Erythroblast (primary cell): ENCODE results near the gene KDM1A.

Source experiments
- DNase-seq, 2 experiments: peaks; one replicate each; lab custom pipeline; 2025; lab: John Stamatoyannopoulos, UW
- GATA1 ChIP-seq: IDR thresholded peaks from 2 replicates; pipeline ENCODE4 v1.6.1; 2011; ENCODE audit warnings: low read depth, mild to moderate bottlenecking, control low read depth, low read length, moderate library complexity
- POLR2A ChIP-seq: IDR thresholded peaks from 2 replicates; pipeline ENCODE4 v1.6.1; 2011; ENCODE audit warnings: mild to moderate bottlenecking, low read length

The KDM1A gene

DNA sequence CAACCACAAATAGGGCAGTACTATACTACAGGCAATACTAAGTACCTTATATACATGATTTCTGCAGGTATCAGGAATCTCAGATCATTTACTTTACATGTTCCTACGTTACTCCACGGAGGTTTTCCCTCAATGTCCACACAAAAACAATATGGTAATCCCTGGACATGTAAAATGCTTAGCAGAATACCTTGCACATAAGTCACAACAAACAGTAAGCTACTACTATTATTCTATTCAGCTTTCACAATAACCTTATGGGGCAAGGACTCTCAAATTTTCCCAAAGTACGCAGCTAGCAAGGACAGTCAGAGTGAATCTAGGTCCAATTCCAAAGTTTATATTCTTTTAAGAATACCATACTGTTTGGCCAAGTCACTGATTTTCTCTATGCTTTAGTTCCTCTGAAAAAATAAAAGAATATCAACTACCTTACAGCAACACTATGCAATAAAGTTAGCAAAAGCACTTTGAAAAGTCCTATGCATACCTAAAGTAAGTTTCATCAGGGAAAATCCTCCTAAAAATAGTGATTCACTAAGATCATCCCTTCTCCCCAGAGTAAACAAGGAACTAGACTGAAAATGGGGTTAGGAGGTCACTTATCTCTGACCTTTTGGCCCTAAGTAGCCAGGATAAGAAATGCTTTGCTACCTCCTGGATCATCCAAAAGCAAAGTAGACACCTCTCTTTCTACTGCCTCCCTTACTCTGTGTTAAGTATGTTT, 82.0 kb downstream of the KDM1A start:
- no peak for DNase-seq
- no peak for TF ChIP-seq POLR2A
- no peak for TF ChIP-seq GATA1

DNA sequence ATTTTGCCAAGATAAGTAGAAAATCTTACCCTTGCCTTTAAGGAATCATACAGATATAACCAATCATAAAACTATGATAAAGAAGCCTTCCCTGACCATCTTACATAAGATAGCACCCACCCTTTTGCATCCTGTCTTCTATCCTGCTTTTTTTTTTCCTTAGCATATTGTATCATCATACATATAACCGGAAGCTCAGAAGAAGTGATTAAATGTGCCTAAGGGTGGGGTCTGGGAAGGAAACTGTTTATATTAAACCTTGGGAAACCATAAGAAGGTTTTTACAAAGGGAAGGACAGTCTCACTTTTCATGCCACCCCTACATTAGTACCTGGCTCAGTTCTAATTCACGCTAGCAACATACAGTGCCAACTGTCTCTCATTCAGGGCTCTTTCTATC, 82.6 kb downstream of the KDM1A start:
- no peak for TF ChIP-seq GATA1
- no peak for TF ChIP-seq POLR2A

DNA sequence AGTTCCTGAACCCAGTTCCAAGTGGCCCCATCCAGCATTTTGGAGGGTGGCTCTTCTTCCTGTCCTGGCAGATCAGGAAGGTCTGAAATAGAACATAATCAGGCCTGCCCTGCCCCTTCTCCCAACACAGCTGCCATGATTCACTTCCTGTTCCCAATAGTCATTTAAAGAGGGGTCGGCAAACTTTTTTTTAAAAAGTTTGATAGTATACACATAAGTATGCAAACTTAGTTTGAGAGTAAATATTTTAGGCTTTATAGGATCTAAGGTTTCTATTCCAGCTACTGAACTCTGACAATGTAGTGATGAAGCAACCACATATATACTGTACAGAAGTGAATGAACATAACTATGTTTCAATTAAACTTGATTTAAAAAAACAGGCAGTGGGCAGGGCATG, 83.0 kb downstream of the KDM1A start:
- DNase-seq: no peak
- no peak for TF ChIP-seq POLR2A
- TF ChIP-seq GATA1: no peak

More for the DNA sequence above, 82.6 kb downstream of the KDM1A start:
- no peak for DNase-seq

DNA sequence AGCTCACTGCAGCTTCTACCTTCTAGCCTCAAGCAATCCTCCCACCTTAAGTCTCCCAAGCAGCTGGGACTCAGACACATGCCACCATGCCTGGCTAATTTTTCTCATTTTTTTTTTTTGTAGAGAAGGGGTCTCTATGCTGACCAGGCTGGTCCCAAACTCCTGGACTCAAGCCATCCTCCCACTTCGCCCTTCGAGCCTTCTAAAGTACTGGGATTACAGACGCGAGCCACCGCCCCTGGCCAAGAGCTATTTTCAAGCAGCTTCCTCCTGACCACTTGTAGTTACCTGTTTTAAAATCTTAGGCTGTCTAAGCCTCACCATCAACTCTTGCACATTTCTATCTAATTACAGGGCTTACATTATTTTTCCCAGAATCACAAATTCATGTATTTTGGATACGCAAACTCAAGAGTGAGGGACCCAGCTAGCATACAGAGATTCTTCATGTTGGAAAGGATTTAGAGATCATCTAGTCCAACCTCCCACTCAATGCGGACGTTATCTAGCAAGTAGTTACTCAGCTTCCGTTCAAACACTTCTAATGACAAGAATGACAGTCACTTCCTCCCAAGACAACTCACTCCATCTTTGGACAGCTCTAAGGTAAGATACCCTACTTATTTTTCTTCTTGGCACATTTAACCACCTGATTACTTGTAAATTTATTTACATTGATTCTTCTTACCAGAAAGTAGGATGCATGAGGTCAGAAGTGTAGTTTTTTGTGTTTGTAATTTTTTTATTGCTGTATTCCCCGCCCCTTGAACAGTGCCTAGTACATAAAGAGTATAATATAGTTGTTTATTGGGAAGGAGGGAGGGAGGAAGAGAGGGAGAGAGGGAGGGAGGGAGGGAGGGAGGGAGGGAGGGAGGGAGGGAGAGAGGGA, 84.0 kb downstream of the KDM1A start:
- DNase-seq: no peak
- TF ChIP-seq GATA1 (no peak), POLR2A (no peak)

DNA sequence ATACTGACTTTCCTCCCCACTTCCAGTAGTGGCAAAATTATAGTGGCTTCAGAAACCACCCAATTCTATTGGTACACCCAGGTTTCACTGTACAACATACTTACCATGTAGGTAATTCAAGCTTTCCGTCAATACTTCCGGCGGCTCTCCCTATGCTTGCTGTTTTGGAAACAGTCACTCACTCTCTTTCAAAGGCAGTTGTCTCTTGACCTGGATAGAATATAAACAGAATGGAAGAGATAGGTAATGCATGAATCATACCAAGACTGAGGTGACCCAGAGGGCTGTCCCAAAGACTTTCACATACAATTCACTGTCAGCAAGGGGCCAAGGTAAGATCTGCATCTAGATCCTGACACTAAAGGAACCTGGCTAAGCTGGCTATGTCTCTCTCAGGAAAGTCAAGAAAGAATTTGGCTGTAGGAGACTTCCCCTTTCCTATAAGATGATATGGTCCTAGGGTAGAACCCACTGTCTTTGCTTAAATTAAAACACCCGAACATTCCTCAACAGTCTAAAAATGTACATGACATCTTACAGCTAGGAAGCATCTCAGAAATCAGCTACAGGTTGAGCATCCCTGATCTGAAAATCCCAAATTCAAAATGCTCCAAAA, 89.8 kb downstream of the KDM1A start:
- TF ChIP-seq GATA1 (no peak), POLR2A (no peak)
- no peak for DNase-seq

DNA sequence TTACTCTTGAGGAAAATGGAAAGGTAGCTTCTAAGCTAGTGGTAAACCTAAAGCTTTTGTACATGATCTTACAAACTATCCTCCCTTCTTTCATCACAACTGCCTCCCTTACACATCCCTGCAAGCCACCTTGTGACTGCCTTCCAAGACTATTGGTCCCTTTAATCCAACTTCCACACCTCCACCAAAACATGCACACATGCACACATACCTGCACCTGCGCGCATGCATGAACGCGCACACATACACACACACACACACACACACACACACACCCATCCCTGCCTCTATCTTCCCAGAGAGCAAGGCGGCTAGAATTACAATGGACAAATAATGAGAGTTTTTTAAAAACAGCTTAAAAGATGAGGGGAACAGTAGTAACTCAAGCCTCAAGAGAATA, 91.1 kb downstream of the KDM1A start:
- DNase-seq: no peak
- TF ChIP-seq GATA1 (no peak), POLR2A (no peak)

DNA sequence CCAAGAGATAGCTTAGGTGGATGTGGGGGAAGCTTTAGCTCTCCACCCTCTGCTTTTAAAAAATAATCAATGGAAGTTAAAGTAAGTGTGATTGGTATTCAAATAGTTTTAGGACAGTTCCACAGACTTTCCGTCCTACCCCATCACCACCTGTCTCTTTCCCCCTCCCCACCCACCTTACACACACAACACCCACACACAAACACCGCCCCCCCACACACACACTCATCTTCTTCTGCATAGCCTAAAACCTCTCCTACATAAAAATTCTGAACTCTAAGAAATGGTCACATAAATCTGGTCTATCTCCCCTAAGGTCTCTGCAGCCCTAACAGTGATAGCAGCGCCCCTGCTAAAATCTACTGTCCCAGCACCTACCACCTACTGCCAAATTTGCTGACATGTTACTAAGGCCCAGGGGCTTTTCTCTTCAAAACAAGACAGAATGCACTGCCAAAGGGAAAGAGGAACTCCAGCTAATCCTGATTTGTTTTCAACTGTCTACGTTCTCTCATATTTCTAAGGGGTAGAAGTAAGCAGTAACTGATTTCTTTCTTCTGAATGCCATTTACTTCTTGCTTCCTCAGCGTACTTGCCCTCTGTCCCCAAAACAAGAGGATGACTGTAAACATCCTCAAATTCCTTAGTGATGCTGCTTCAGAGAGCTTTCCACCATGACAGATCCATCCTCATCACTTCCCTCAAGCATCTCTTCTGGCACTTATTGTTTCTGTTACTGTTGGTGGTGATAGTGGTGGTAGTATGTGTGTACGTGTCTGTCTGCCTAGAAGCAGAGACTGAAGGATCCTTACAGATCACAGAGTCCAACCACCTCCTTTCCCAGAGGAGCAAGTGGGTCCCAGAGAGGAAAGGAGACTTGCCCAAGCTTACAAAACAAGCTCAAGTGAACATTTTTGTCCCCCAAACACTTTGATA, 92.6 kb downstream of the KDM1A start:
- no peak for TF ChIP-seq POLR2A
- no peak for TF ChIP-seq GATA1
- DNase-seq: no peak

DNA sequence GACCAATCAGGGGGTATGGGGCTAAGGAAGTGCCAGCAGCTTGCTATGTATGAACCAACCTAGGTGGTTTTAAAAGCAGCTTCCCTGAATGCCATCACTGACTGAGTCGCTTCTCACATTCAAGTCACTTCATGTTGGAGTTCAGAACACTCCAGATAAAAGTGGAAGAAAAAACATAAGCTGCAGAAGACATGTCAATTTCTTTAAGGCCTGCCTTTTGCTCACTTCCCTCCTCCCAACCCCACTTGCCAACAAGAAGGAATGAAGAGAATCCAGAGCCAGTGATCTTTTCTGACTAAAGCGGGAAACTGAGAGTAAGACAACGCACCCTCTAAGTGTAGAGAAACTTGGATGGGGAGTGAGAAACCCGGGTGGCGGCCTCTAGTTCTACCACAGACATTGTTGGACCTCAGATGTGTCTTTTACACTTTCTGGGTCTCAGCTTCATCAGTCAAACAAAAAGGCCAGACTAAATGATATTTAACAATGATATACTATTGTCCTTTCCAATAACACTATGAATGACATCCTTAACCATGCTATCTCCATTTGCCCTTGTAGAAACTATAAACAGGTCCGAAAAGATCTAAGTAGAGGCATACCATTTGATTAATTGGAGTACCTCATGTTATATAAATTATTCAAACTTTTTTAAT, 95.3 kb downstream of the KDM1A start:
- DNase-seq: no peak
- TF ChIP-seq POLR2A (no peak), GATA1 (no peak)

DNA sequence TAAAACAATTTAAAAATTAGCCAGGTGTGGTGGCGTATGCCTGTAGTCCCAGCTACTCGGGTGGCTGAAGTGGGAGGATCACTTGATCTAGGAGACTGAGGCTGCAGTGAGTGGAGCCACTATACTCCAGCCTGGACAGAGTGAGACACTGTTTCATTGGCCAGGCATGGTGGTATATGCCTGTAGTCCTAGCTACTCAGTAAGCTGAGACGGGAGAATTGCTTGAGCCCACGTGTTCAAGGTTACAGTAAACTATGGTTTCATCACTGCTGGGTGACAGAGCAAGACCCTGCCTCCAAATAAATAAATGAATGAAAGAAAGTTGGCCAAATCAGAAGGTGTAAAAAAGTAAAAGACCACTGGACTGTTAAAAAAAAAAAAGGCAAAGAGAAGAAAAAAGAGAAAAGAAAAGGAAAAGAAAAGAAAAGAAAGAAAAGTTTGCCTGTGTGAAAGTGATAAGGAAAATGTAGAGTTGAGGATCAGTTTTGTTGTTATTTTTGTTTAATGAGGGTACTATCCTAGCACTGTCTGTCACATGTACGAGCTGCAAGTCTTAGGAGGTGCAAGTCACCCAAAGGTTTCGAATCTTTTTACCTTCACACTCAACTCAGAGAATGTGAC, 97.1 kb downstream of the KDM1A start:
- no peak for TF ChIP-seq POLR2A
- TF ChIP-seq GATA1: no peak
- DNase-seq: no peak

DNA sequence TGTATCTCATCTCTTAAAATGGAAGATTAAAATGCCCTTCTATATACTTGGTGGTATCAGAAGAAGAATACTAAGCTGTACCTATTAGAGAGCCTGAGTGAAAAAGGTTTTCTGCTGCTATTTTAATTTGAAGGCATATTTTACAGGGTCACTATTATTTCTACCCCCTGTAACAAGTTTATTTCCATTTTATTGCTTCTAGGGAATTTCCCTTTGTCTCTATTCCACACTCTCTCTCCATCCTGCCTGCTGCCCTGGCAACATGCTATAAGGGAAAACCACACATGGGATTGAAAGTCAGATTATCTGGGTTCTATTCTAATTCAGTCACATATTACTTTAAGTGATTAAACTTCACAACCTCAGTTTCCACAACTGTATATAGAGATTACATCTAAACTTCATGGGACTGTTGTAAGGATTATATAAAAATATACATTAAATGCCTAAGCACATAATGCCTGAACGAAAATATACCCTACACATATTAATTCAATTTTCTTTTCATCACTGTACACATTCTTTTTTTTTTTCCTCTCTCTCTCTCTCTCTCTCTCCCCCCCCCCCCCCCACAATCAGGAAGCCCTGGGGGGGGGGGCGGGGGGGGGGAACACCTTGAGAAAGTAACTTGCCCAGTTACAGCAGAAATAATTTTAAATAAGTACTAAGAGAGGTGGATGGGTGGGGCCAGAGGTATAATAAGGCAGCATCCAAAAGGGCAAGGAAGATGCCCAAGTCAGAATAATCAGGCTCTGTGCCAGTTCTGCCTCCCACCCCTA, 97.8 kb downstream of the KDM1A start:
- TF ChIP-seq POLR2A: no peak
- DNase-seq: no peak

DNA sequence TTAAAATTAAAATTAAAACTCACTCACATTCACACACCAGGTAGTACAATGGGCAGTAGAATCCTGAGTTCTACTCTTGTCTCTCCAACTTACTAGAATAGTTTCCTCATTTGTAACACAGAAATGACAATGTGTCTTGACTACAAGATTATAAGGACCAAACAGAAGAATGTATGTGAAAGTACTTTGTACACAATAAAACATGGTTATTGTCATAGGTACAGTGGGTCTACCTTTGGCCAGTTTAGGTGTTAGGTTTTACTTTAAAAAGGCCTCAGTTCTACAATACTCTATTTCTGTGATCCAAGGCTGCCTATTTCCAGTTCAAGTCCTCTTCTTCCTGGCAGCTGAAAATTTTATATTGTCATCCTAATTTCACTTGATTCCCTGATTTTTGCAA, 99.1 kb downstream of the KDM1A start:
- TF ChIP-seq GATA1: no peak
- no peak for TF ChIP-seq POLR2A
- DNase-seq: no peak
